Germinal center (tissue), 1 donor: ENCODE data around the gene NKAPL.

Source experiments
- DNase-seq: peaks from one replicate; pipeline ENCODE4 v3.0.0; 2012; ENCODE audit warnings: mixed read lengths, low spot score

NKAPL gene

DNA sequence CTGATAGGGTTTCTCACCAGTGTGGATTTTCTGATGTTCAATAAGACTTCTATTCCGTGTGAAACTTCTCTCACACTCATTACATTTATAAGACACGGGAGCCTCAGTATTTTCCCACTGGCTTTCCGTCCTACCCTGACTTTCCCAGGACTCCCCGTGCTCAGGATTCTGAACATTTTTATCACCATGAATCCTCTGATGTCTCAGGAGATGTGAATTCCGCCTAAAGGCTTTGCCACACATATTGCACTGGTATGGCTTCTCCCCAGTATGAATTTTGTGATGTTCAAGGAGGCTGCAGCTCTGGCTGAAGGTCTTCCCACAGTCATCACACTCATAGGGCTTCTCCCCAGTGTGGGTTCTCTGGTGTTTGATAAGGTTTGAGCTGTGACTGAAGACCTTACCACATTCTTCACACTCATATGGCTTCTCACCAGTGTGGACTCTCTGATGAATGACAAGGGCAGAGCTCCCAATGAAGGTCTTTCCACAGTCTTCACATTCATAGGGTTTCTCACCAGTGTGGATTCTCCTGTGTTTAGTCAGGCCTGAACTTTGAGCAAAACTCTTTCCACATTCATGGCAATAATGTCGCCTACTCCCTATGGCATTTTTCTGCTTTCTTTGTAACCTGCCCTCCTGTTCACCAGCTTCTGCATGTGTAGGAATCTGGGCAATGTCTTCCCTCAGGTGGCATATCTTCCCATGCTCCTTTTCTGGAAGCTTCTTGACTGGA lies 13.7 kb upstream of the NKAPL start:
- DNase-seq = no peak

DNA sequence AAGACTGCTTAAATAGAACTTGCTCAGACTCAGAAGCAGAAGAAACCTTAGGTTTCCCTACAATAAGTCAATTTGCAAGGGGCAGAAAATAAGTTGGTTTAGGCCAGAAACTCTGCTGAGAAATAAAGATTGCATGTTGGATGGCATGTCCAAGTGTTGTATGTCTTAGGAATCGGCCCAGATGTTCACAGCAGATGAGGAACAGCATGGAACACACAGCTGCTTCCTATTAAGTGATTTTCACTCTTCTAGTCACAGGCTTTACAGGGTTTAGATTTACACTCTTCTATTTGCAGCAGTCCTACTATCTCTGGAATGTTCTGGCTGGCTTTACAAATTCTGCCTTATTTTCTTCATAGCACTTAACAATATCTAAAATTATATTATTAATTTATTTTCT lies 10.2 kb upstream of the NKAPL start:
- no peak for DNase-seq

DNA sequence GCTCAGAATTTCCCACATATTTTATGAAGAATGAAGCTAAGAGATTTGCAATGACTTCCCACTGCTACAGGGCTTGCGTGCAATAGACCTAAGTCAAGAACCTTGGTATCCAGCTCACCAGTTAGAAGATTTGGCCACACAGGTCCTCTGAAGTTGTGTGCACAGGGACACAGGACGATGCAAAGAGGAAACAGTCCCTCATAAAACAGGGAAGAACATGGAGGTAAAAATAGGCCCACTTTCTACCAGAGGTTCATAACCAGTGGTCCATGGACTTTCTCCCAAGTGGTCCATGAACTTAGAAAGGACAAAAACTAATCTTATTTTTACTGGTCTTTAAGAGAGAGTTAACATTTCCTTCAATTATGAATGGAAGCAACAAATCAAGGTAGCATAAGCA lies 8.3 kb upstream of the NKAPL start:
- no peak for DNase-seq

DNA sequence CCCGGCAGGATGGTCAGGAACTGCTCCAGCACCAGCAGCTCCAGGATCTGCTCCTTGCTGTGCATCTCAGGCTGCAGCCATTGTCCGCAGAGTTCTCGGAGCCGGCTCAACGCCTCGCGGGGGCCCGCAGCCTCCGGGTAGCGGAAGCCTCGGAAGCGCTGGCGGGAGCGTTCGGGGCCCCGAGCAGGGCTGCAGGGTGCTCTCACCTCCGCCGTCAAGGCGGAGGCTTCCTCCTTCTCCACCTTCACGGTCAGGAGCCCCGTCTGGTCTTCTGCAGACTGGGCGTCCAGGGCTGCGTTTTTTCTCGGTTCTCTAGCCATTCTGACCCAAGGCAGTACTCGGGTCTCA lies 7.5 kb upstream of the NKAPL start:
- peak; percentile 50 for DNase-seq

DNA sequence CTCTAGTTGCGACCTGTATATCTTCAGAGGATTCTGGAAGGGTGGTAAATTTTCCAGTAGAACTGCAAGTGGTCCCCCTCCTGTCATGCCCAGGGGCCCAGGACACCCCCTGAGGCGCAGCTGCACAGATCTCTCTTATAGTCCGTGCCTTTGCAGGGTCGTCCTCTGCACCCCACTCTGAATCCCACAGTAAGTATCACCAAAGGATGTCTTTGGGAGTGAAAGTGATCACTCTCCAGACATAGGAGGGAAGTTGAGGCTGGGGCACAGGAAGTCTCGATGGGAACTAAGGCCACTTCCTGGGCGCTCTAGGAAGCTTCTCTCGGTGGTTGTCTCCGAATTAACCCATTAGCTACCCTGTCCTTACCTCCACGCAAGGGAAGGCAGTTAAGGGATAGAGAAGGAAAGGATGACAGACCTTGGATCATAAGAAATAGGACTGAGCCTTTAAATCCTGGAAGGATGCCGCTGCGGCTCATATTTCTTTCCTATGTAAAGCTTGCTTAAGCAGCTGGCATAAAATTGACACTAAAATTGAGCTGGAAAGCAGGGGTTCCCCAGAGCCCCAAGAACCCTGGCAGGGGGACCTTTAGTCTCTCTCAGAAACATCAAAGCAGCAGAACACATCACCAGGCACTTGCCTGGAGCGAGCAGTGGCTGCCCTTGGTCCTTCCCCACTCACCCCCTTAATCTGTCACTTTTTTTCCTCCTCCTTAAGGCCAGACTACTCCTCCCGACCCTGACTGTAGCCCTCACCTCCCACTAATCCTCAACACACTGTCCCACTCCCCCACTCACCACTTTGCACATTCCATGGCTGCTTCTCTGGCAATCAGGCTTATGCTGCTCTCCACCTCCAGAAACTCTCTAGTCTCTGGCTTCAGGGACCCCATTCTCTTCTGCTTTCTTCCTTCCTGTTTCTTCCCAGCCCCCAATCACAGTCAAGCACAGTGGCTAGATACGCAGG lies 6.8 kb upstream of the NKAPL start, which contains the start of gene ZKSCAN4:
ZKSCAN4 (minus strand) TSS at position 261 of the 967 bp plus-strand sequence. CDS start 289 bp downstream, outside the sequence.
- DNase-seq = peak; percentile 71

DNA sequence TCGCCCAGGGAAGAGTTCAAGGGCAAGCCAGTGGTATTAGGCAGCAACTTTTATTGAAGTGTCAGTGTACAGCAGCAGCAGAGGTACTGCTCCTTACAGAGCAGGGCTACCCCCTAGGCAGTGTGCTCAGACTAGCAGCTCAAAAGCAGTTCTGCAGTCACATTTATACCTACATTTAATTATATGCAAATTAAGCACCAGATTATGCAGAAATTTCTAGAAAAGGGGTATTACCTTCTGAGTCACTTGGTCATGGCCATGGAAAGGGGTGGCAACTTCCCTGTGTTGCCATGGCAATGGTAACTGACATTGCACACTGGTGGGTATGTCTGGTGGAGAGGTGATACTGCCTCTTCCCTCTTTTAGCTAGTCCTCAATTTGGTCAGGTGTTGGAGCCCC lies 5.0 kb upstream of the NKAPL start:
- no peak for DNase-seq

DNA sequence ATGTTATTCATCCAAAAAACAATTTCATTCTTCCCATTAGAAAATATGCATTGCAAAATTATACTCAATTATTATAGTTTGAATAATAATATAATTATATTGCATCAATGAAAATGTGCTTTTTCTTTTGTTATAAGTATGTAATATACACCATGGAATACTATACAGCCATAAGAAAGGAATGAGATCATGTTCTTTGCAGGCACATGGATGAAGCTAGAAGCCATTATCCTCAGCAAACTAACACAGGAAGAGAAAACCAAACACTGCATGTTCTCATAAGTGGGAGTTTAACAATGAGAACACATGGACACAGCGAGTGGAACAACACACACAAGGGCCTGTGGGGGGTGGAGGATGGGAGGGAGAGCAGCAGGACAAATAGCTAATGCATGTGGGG lies 2.1 kb upstream of the NKAPL start:
- no peak for DNase-seq

DNA sequence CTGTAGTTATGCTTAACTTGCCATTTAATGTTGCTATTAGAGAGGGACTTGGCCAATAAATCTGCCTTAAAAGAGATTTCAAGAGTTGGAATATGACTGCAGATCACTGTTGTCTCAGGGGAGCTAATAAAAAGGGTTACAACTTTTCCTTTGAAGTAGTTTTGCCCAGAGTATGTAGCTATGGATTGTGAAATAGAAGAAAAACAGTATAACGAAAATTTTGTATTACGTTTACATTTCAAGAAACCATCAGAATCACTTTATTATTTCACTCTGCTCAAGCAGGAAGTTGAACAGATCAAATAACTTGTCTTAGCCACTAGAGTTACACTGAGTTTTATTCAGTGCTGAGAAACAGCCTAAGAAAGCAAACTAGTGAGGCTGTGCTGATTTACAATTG lies 4.8 kb downstream of the NKAPL start:
- no peak for DNase-seq

DNA sequence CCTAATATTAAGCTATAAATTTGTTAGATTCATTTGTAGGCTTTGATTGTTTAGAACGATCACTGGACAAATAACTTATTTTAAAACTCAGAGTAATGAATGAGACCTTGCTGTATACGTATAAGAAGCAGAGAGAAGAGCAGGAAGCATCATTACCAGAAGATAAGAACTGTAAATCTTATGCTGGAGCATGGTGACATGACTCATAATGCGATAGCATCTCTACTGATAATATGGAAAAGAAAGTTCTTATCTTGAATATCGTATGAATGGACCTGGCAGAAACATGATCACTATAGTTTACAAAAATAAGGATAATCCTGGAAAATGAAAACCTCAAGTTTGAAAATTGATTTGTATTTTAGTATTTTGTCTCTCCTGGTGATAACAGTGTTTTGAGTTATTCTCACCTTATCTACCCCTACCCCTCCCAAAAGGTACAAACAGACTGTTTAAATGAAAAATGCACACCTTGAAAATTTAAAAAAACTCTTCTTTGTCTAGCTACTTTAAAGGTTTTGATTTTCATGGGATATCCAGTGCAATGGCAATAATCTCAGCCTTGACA lies 5.8 kb downstream of the NKAPL start:
- DNase-seq = no peak

DNA sequence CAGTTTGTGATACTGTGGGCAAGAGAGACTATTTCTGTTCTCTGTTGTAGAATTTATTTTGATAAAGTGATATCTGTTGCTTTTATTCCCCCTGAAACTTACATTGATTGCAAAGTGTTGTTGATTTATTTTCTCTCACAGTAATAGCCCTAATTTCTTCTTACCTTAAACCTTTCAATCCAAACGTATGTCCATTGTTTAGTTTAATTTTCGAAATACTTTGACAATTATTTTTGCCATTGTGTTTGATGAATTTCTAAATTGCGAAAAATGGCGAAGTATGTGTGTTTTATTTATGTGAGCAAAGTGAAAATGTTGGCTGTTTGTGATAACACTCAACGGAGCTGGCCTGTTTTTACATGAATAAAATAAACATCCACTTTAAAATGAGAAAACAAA lies 7.5 kb downstream of the NKAPL start:
- DNase-seq = no peak

DNA sequence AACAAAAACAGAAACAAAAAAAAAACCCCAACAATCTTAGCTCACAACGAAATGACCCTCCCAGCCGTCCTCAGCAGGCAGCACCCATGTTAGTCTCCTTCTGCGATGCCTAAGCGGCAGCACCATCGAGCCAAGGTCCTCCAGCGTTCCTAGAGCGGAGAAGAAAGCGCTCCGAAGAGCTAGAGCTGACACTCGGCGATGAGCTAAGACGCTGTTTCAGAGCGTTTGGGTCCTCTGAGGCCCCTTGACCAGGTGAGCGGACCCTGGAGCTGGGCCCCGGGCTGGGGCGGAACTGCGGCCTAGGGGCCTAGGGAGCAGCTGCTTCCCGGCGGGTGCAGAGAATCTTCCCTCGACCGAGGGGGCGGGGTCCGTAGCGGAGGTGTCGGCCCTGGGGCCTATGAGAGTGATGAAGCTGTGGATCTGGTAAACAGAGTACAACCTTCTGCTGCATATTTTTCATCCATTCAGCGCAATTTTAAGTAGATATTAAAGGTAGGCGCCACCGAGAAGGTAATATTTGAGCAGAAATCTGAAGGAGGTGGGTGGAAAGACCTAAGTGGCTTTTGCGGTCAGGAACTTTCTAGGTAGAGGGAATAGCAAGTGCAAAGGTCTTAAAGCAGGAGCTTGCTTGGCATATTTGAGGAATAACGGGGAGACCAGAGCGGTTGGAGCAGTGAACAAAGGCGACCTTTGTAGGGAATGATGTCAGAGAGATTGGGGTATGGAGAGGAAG lies 8.0 kb downstream of the NKAPL start, which contains the start of gene ZSCAN26:
ZSCAN26 (plus strand) TSS at position 182 of the 733 bp plus-strand sequence. CDS start 4,777 bp downstream, outside the sequence.
- DNase-seq = peak; percentile 75

DNA sequence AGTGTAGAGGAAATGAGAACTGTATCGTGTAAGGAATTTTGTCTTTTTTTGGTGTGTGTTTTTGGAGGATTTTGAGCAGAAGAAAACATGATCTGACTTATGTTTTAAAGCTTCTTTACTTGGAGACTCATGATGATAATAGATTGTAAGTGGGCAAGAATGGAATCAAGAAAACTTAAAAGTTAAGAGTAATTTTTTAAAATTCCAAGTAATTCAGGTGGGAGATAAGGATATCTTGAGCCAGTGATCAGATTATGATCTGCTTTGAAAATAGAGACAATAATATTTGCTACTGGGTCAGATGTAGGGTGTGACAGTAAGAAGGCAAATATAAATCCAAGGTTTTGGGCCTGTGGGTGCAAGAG lies 8.6 kb downstream of the NKAPL start:
- no peak for DNase-seq

DNA sequence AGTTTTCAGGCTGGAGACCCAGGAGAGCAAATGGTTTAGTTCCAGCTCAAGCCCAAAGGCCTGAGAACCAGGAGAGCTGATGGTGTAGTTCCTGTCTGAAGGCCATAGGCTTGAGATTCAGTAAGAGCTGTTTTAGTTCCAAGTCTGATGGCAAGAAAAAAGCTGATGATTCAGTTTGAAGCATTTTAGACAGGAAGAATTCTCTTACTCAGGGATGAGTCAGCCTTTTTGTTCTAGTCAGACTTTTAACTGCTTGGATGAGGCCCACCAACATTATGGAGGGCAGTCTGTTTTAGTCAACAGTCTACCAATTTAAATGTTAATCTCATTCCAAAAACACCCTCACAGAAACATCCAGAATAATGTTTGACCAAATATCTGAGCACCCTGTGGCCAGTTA lies 10.4 kb downstream of the NKAPL start:
- DNase-seq = no peak

DNA sequence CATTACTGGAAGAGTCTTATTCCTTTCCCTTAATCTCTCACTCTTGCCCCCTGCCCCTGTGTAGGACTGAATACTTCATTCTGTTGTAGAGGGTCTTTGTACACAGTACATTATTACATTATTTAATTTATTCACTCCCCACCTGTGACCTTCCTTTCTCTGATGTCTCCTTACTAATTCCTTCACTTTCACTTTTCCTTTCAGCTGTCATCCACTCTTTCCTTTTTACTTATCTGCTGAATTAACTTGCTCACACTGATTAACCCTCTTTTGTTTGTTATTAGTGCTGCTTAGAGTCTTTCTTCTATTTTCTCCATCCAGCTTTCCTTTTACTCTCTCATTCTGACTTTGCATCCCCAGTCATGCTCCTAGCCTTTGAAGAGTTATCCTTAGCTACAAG lies 15.8 kb downstream of the NKAPL start:
- DNase-seq = no peak

DNA sequence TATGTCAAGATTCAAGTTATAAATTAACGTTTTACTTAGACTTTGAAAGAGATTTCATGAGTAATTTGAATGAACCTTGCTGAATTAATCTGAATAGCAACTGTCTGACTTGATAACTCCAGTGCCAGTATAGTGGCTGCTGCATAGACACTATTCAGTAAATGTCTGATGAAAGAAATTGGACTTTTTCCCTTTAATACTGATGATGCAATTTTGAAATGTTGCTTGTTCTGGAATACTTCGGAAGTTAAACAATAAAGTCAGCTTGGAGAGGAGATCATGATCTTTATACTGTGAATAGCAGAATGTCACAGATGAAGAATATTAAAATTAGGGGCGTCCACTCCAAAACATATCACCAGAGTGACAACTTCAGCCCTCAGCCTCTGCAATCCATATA lies 18.6 kb downstream of the NKAPL start:
- DNase-seq = no peak

DNA sequence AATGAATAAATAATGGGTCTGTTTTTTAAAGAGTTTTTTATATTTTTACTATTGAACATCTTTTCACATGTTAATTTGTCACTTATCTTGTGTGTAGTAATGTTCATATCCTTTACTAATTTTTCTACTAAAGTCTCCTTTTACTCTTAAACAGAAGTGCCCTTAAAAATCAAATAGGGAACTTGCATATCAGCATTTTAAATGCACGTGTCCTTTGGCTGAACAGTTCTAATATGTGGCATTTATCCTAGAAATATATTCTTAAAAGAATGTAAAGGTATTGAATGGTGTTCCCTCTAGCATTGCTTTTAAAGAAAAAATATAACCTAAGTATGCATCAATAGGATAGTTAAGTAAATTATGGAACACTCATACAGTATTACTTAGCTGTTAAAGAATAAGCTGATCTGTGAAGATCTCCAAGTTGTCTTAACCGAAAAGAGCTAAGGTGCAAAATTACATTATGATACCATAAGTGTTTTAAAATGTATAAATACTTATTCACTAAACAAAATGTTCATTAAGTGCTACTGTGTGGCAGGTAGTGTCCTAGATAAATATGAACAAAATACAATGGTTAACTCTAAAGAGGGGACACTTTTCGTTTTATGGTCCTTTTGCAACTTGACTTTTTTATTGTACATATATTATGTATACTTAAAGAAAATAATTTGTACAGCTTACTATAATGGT lies 21.6 kb downstream of the NKAPL start:
- DNase-seq = no peak

DNA sequence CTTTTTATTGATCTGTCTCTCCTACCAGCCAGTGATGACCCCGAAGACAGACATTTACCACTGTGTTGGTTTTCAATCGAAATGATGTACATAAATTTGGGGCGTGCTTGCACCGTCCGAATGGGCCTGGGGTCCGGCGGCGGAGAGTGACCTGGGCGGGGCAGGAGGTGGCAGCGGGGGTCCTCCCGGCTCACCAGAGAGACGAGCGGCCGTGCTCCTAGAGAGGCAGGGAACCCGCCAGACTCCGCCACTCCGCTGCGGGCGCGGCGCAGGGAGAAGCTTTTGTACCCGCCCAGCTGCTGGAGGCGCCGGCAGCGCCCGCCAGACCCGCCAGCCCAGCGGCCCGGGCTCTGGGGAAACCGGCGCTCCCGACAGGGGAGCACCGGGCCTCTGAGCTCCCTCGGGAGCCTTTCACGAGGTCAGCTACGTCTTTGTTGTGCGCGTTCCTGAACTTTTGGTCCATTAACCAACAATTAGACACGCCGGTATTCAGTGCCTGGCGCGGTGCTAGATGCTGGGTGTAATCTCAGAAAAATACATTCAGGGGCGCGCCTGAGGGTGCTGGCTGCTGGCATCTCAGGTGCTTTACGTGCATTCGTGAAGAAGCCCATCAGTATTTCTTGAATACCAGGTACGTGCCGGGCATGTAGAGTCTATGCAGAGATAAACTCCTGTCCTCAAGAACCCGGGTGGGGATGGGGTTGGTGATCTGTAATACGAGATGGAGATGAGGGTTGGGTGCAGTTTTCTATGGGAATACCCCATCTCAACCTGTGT lies 22.4 kb downstream of the NKAPL start, which contains the start of gene PGBD1:
PGBD1 (plus strand) TSS at position 285 of the 777 bp plus-strand sequence. CDS start 2,242 bp downstream, outside the sequence.
- peak; percentile 47 for DNase-seq

DNA sequence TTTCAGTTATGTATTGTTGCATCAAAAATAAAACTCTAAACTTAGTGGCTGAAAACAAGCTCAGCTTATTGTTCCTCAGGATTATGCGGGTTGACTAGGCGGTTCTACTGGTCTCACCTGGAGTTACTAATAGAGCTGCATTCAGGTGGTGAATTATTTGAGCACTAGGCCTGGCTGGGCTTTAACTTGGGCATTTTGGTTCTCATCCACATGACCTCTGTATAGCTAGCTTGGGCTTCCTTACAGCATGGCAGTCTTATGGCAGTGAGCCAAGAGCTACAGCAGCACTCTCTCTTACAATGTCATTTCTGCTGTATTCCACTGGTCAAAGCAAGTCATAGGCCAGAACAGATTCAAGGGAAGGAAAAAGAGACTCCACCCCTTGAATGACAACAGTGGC lies 23.8 kb downstream of the NKAPL start:
- no peak for DNase-seq

DNA sequence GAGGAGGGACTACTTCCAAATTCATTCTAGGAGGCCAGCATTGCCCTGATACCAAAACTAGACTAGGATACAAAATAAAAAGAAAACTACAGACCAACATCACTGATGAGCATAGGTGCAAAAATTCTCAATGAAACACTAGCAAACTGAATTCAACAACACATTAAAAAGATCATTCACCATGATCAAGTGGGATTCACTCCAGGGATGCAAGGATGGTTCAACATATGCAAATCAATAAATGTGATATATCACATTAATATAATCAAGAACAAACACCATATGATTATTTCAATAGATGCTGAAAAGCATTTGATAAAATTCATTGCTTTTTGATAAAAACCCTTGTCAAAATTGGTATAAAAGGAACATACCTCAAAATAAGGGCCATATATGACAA lies 32.5 kb downstream of the NKAPL start:
- no peak for DNase-seq

DNA sequence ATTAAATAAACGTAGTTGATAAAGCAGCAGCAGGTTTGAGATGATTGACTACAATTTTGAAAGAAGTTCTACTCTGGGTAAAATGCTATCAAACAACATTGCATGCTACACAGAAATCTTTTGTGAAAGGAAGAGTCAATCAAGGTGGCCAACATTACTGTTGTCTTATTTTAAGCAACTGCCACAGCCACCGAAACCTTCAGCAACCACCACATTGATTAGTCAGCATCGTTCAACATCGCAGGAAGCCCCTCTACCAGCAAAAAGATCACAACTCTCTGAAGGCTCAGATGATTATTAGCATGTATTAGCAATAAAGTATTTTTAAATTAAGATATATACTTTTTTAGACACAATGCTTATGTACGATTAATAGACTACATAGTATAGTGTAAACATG lies 36.2 kb downstream of the NKAPL start:
- DNase-seq = no peak
